SKM-1 (cell line): ENCODE results near the gene CC2D2B.

Experiments used
- DNase-seq: peaks from one replicate; lab custom pipeline; 2025; ENCODE audit not compliant: unreplicated experiment; lab: John Stamatoyannopoulos, UW

The CC2D2B gene

GRCh38 chr10:96073722-96074121, 165.9 kb downstream of the CC2D2B start:
- no peak for DNase-seq

- DNase-seq, result no peak
Observed at GRCh38 chr10:96074776-96075175, 167.0 kb downstream of the CC2D2B start.

- no peak for DNase-seq
Observed at GRCh38 chr10:96075977-96076376, 168.2 kb downstream of the CC2D2B start.

- DNase-seq, result no peak
Observed at GRCh38 chr10:96077156-96077555, 169.4 kb downstream of the CC2D2B start.

- no peak for DNase-seq
Observed at GRCh38 chr10:96082153-96082552, 174.4 kb downstream of the CC2D2B start.
